Memory B cell (primary cell): ENCODE measurements around the gene STXBP6.
"Not testable (repeated sequence)": the region's sequence is repeated elsewhere in the genome, so short reads cannot be mapped to it uniquely, and the experiment has no call there.

Source experiments
- ATAC-seq: fragments of 150-1000 bp; cut with Tn5 transposase; 2 replicates; pipeline ENCODE4 v1.10.0; 2021; ENCODE audit warnings: low read depth, mild to moderate bottlenecking, moderate library complexity
- DNase-seq, 2 donors: peaks; one replicate each; pipeline ENCODE4 v3.0.0; 2022; ENCODE audit warnings: low spot score in 2 of 2
- H3K27ac Mint-ChIP-seq: one replicate; pipeline ENCODE4 v1.8.0; 2022; ENCODE audit warnings: mild to moderate bottlenecking, moderate library complexity, mixed read lengths
- H3K27me3 Mint-ChIP-seq: one replicate; pipeline ENCODE4 v1.8.0; 2022; ENCODE audit warnings: mixed read lengths
- H3K36me3 Mint-ChIP-seq: one replicate; pipeline ENCODE4 v1.8.0; 2022; ENCODE audit warnings: mild to moderate bottlenecking, mixed read lengths
- H3K4me1 Mint-ChIP-seq: one replicate; pipeline ENCODE4 v1.8.0; 2022; ENCODE audit warnings: mixed read lengths
- H3K4me3 Mint-ChIP-seq: one replicate; pipeline ENCODE4 v1.8.0; 2022; ENCODE audit warnings: mild to moderate bottlenecking, moderate library complexity, mixed read lengths
- H3K9me3 Mint-ChIP-seq: one replicate; pipeline ENCODE4 v1.8.0; 2022; ENCODE audit warnings: mixed read lengths

STXBP6 gene

GRCh38 chr14:24848102-24848790, 201.7 kb downstream of the STXBP6 start:
- Mint-ChIP-seq H3K9me3 (no peaks in the 10 kb centered on the region), H3K27me3 (peaks cover 1% of the 10 kb centered on the region), H3K36me3 (no peaks in the 10 kb centered on the region), H3K4me1 (no peaks in the 10 kb centered on the region), H3K27ac (no peak overlapping the region), H3K4me3 (no peak overlapping the region)
- no peak for DNase-seq
- ATAC-seq: no peak

DNA sequence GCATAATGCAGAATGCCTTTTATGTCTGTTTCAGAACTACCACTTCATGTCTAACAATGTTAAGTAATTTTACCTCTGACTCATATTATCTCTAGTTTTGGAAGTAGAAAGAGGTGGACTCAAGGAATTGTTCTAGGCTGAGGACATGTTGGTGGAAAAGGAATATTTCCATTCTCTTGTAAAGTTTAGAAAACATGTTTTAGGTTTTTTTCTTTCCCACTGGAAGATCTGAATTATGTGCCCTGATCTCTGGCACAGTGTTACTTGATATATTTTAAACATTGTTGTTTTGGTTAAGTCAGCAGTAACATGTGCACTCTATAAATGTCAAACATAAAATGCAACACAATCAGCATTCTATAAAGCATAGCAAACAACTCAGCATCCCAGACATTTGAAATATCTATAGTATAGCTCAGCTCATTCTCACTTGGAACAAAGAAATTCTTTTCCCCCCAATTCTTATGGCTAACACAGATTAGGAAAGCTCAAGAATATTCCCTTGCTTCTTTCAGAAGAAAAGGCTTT, 202.3 kb downstream of the STXBP6 start:
- Mint-ChIP-seq H3K27me3 (peaks cover 1% of the 10 kb centered on the region), H3K36me3 (no peaks in the 10 kb centered on the region), H3K9me3 (no peaks in the 10 kb centered on the region), H3K4me3 (no peak overlapping the region), H3K4me1 (no peaks in the 10 kb centered on the region), H3K27ac (no peak overlapping the region)
- ATAC-seq (no peak), DNase-seq (no peak)

GRCh38 chr14:24846261-24846660, 203.7 kb downstream of the STXBP6 start:
- ATAC-seq (no peak), DNase-seq (no peak)
- H3K9me3 Mint-ChIP-seq: no peaks in the 10 kb centered on the region
- H3K27me3 Mint-ChIP-seq: peaks cover 1% of the 10 kb centered on the region
- no peaks in the 10 kb centered on the region for H3K4me1 Mint-ChIP-seq
- no peak overlapping the region for H3K4me3 Mint-ChIP-seq
- H3K27ac Mint-ChIP-seq: no peak overlapping the region
- H3K36me3 Mint-ChIP-seq: no peaks in the 10 kb centered on the region

GRCh38 chr14:24845851-24846250, 204.1 kb downstream of the STXBP6 start:
- DNase-seq (no peak), ATAC-seq (no peak)
- H3K36me3 Mint-ChIP-seq: no peaks in the 10 kb centered on the region
- no peaks in the 10 kb centered on the region for H3K4me1 Mint-ChIP-seq
- H3K27ac Mint-ChIP-seq: no peak overlapping the region
- no peaks in the 10 kb centered on the region for H3K9me3 Mint-ChIP-seq
- peaks cover 1% of the 10 kb centered on the region for H3K27me3 Mint-ChIP-seq
- no peak overlapping the region for H3K4me3 Mint-ChIP-seq

GRCh38 chr14:24844011-24844410, 205.9 kb downstream of the STXBP6 start:
- Mint-ChIP-seq H3K36me3 (no peaks in the 10 kb centered on the region), H3K27ac (no peak overlapping the region), H3K4me1 (no peaks in the 10 kb centered on the region), H3K4me3 (no peak overlapping the region), H3K9me3 (no peaks in the 10 kb centered on the region), H3K27me3 (peaks cover 1% of the 10 kb centered on the region)
- no peak for ATAC-seq
- DNase-seq: no peak

- ATAC-seq: peak; percentile 35
These were observed 206.5 kb downstream of the STXBP6 start for GRCh38 chr14:24843494-24843893.

GRCh38 chr14:24840204-24840893, 209.6 kb downstream of the STXBP6 start:
- Mint-ChIP-seq H3K36me3 (no peaks in the 10 kb centered on the region), H3K27me3 (peaks cover 1% of the 10 kb centered on the region), H3K27ac (no peak overlapping the region), H3K4me3 (no peak overlapping the region), H3K9me3 (no peaks in the 10 kb centered on the region), H3K4me1 (no peaks in the 10 kb centered on the region)
- DNase-seq (no peak), ATAC-seq (no peak)

More at GRCh38 chr14:24843494-24843893, 206.5 kb downstream of the STXBP6 start:
- no peak overlapping the region for H3K27ac Mint-ChIP-seq
- H3K9me3 Mint-ChIP-seq: no peaks in the 10 kb centered on the region
- no peak overlapping the region for H3K4me3 Mint-ChIP-seq
- no peaks in the 10 kb centered on the region for H3K4me1 Mint-ChIP-seq
- peaks cover 1% of the 10 kb centered on the region for H3K27me3 Mint-ChIP-seq
- H3K36me3 Mint-ChIP-seq: no peaks in the 10 kb centered on the region
- DNase-seq: no peak

- no peaks in the 10 kb centered on the region for H3K36me3 Mint-ChIP-seq
- H3K27me3 Mint-ChIP-seq: peaks cover under 1% of the 10 kb centered on the region
- DNase-seq (no peak), ATAC-seq (no peak)
- H3K27ac Mint-ChIP-seq: no peak overlapping the region
- no peak overlapping the region for H3K4me3 Mint-ChIP-seq
- no peaks in the 10 kb centered on the region for H3K4me1 Mint-ChIP-seq
- no peaks in the 10 kb centered on the region for H3K9me3 Mint-ChIP-seq
These were observed 210.2 kb downstream of the STXBP6 start for GRCh38 chr14:24839617-24840203.

- Mint-ChIP-seq H3K4me3 (no peak overlapping the region), H3K27ac (no peak overlapping the region), H3K27me3 (no peaks in the 10 kb centered on the region), H3K36me3 (no peaks in the 10 kb centered on the region), H3K9me3 (no peaks in the 10 kb centered on the region), H3K4me1 (no peaks in the 10 kb centered on the region)
- no peak for ATAC-seq
- no peak for DNase-seq
These were observed 210.9 kb downstream of the STXBP6 start for GRCh38 chr14:24838945-24839616.

DNA sequence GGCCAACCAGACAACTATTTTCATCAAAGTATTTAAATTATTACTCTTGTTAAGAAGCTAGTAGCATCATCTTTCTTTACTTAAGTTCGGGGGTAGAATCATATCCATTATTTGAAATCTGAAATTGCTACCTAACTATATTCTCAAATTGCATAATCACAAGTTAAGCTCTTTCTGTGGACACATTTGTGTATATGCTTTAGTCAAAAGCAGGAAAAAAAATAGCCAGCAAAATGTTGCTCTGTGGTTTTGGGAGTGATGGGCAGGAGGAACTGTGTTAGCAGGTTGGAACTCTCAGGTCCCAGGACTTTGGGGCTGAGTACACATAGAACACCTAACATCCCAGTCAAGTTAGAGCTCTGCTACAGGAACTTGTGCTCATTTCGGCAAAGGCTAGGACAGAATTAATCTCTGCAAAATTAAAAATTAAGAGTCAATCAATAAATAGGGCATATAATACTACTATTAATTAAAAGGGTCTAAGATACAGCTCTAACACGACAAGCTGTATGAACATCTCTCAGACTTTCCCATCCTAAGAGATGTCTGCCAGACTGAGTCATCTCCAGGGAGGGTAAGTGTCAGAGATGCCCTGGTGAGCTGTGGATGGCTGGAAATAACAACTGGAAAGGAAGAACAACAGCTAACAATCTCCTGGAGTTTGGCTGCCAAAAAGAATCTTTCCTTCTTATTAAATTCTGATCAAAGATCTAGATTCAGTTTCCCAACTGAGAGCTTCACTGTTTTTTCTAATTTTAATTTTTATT, 212.5 kb downstream of the STXBP6 start:
- no peaks in the 10 kb centered on the region for H3K4me1 Mint-ChIP-seq
- no peak for DNase-seq
- no peak for ATAC-seq
- no peak overlapping the region for H3K4me3 Mint-ChIP-seq
- H3K27ac Mint-ChIP-seq: no peak overlapping the region
- H3K36me3 Mint-ChIP-seq: no peaks in the 10 kb centered on the region
- no peaks in the 10 kb centered on the region for H3K9me3 Mint-ChIP-seq
- H3K27me3 Mint-ChIP-seq: peaks cover 2% of the 10 kb centered on the region

GRCh38 chr14:24836324-24836723, 213.6 kb downstream of the STXBP6 start:
- not testable (repeated sequence) for H3K36me3 Mint-ChIP-seq, DNase-seq, H3K4me3 Mint-ChIP-seq, H3K9me3 Mint-ChIP-seq, H3K4me1 Mint-ChIP-seq, H3K27me3 Mint-ChIP-seq, ATAC-seq, H3K27ac Mint-ChIP-seq

- DNase-seq: no peak
- Mint-ChIP-seq H3K4me1 (no peaks in the 10 kb centered on the region), H3K36me3 (no peaks in the 10 kb centered on the region), H3K27ac (no peak overlapping the region), H3K4me3 (no peak overlapping the region), H3K27me3 (peaks cover 2% of the 10 kb centered on the region), H3K9me3 (no peaks in the 10 kb centered on the region)
- no peak for ATAC-seq
These were observed 215.0 kb downstream of the STXBP6 start for GRCh38 chr14:24834956-24835355.

GRCh38 chr14:24833385-24833784, 216.6 kb downstream of the STXBP6 start:
- no peak overlapping the region for H3K4me3 Mint-ChIP-seq
- no peak overlapping the region for H3K27ac Mint-ChIP-seq
- H3K36me3 Mint-ChIP-seq: no peaks in the 10 kb centered on the region
- H3K4me1 Mint-ChIP-seq: no peaks in the 10 kb centered on the region
- no peaks in the 10 kb centered on the region for H3K9me3 Mint-ChIP-seq
- DNase-seq: no peak
- no peak for ATAC-seq
- H3K27me3 Mint-ChIP-seq: peaks cover 2% of the 10 kb centered on the region
